Small intestine (tissue), 7 donors: ENCODE results near the gene SNRNP200. TPM values are rescaled to one million over a fixed set of nuclear protein-coding genes. Genes with fewer than 3 reads are reported as not detected.

Source experiments
- DNase-seq, 2 donors: peaks; one replicate each; pipeline versions ENCODE4 v3.0.0 to v3.0.0-alpha.2; 2013
- FAIRE-seq: peaks from 2 replicates; lab custom pipeline; 2012; peaks lifted over from hg19 to GRCh38; lab: Jason Lieb, UNC
- H3K27ac ChIP-seq, 3 donors: one replicate each; pipeline ENCODE4 v1.5.1; 2013; ENCODE audit warnings: low read length in 2 of 3, mild to moderate bottlenecking in 2 of 3, control low read depth in 1 of 3, inconsistent platforms in 1 of 3, low read depth in 1 of 3, moderate library complexity in 1 of 3
- H3K27me3 ChIP-seq, 3 donors: one replicate each; pipeline ENCODE4 v1.6.1; 2013; ENCODE audit warnings: low read length in 3 of 3, inconsistent platforms in 1 of 3; ENCODE audit not compliant: control insufficient read depth in 3 of 3, insufficient read depth in 3 of 3
- H3K36me3 ChIP-seq, 3 donors: one replicate each; pipeline ENCODE4 v1.6.1; 2013; ENCODE audit warnings: low read length in 3 of 3, inconsistent platforms in 1 of 3, low read depth in 1 of 3, mild to moderate bottlenecking in 1 of 3, moderate library complexity in 1 of 3; ENCODE audit not compliant: control insufficient read depth in 3 of 3, insufficient read depth in 2 of 3
- H3K4me1 ChIP-seq, 3 donors: one replicate each; pipeline ENCODE4 v1.6.1; 2013; ENCODE audit warnings: low read length in 2 of 3, inconsistent platforms in 1 of 3, low read depth in 1 of 3, mild to moderate bottlenecking in 1 of 3, moderate library complexity in 1 of 3; ENCODE audit not compliant: control insufficient read depth in 3 of 3, insufficient read depth in 2 of 3
- H3K4me3 ChIP-seq, 3 donors: one replicate each; pipeline ENCODE4 v1.5.1; 2013; ENCODE audit warnings: low read length in 3 of 3, control low read depth in 1 of 3, inconsistent platforms in 1 of 3, low read depth in 1 of 3, mild to moderate bottlenecking in 1 of 3, moderate library complexity in 1 of 3
- H3K9me3 ChIP-seq, 2 donors: one replicate each; pipeline ENCODE4 v1.6.1; 2013; ENCODE audit warnings: low read depth in 1 of 2, low read length in 1 of 2; ENCODE audit not compliant: control insufficient read depth in 2 of 2, insufficient read depth in 1 of 2
- WGBS, 3 donors: extraction: QIAGEN DNeasy Blood & Tissue Kit; methylation state at CpG; one replicate each; pipeline ENCODE4 v1.1.7; 2013; 5-methylcytosine and 5-hydroxymethylcytosine counted together
- polyA plus RNA-seq, 4 donors: library from polyadenylated mRNA; stranded (reverse) in 3 of 4; unstranded in 1 of 4; fragments of 200-250 nt in 3 of 4; fragments of 120-200 nt in 1 of 4; gene quantifications; one replicate each; pipeline versions ENCODE4 v1.2.1 to v1.2.3, GENCODE V29; 2013
- donor health status: healthy with polysubstance abuse.
- donor health status: control.
- donor health status: control.
- donor health status: Bipolar disorder and iron deficiency.
- donor health status: healthy.

Gene SNRNP200
- polyA plus RNA-seq, 4 donors = 55.4 to 156 (median 66.9) TPM

DNA sequence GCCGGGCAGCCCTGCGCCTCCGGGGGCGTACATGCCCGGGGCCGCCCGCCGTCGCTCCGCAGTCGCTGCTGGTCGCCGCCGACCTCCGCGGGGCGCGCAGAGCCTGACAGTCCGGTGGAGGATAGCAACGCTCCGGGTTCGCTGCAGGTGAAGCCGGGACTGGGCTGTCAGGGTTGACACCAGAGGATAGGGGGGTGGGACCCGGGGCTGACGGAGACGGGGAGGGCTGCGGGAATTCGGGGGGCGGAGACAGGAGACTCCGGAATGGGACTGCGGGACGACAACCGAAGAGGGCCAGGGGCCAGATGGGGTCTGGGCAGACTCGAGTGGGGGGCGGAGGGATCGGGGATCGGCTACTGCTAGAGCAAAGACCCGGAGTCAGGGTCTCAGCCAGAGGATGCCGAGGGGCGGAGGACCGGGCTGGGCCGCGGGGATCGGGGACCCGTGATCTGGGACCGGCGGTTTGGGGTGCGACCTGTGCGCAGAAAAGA is 40.0 kb downstream of the SNRNP200 start:
- Histone ChIP-seq H3K36me3 (peaks cover 5 to 42% (median 8%) of the 10 kb centered on the region in 3 donors), H3K27ac (peak overlapping the region; percentile 80 to 94 (median 93)), H3K9me3 (no peaks in the 10 kb centered on the region), H3K4me3 (peak overlapping the region; percentile 82 to 98 (median 86)), H3K27me3 (no peaks in the 10 kb centered on the region), H3K4me1 (peaks cover 13 to 39% (median 19%) of the 10 kb centered on the region in 3 donors)
- DNase-seq (no peak), FAIRE-seq (no peak)
- 0 to 1% (median 1%) methylated on average over 33 to 49 of the region's 49 CpGs for WGBS, 3 donors

DNA sequence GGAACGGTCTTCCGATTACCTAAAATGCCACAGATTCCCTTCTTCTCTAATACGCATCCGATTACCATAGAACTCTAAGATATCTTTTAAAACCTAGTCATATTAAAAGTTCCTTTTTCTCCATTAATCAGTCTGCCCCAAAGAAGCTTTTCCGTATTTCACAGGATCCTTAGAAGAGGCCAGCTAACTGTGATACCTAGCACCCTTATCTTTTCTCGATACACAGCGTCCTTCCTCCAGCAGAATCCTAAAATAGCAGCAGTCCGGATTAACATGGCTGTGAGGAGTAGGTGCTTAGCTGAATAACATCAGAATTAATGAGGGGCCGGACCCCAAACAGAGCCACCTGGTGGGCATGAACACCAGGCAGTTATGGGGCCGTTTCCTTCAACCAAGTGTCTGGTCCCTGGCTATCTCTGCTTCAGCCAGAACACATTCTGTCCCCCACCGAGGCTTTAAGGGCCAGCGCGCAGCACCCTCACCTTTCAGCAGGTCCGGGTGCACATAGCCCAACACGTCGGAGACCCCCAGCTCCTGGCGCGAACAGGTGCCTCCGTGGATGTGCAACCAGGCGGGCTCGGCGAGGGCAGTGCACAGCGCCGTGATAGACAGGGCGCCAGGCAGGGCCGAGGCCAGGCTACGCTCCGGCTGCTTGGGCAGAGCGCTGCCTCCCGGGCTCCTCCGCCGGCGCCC is 40.5 kb downstream of the SNRNP200 start:
- Histone ChIP-seq H3K4me1 (peaks cover 15 to 45% (median 24%) of the 10 kb centered on the region in 3 donors), H3K9me3 (no peaks in the 10 kb centered on the region), H3K27me3 (no peaks in the 10 kb centered on the region), H3K36me3 (peaks cover 5 to 45% (median 8%) of the 10 kb centered on the region in 3 donors), H3K4me3 (peak overlapping the region; percentile 82 to 98 (median 86)), H3K27ac (peak overlapping the region in 1 of 3 donors; percentile 94)
- 14 to 23% (median 14%) methylated on average over 18 to 33 of the region's 33 CpGs for WGBS, 3 donors
- FAIRE-seq = no peak
- DNase-seq = peak in 1 of 2 donors; percentile 54

DNA sequence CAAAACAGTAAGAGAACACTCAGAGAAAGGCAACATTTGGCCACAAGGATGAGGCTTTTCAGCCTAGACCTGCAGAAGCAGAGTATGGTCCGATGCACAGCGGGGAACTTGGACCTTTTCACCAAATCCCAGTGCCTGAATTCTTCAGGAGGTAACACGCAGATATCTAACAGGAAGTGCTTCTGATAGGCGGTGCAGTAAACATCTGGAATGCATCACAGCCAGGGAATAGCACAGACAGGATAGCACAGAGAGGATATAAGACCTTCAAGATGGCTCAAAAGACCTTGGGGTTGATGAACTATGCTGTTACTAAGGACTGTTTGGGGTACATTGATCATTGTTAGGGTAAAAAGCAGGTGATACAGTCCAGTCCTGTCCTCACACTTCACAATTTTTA is 41.3 kb downstream of the SNRNP200 start:
- H3K9me3 ChIP-seq = no peaks in the 10 kb centered on the region
- FAIRE-seq (no peak), DNase-seq (no peak)
- WGBS, 3 donors = 56 to 68% (median 59%) methylated on average over 4 of the region's 4 CpGs
- H3K27ac ChIP-seq = no peak overlapping the region
- H3K4me1 ChIP-seq = peaks cover 16 to 52% (median 24%) of the 10 kb centered on the region in 3 donors
- peak overlapping the region in 1 of 3 donors; percentile 86 for H3K4me3 ChIP-seq
- no peaks in the 10 kb centered on the region for H3K27me3 ChIP-seq
- peaks cover 4 to 47% (median 10%) of the 10 kb centered on the region in 3 donors for H3K36me3 ChIP-seq

DNA sequence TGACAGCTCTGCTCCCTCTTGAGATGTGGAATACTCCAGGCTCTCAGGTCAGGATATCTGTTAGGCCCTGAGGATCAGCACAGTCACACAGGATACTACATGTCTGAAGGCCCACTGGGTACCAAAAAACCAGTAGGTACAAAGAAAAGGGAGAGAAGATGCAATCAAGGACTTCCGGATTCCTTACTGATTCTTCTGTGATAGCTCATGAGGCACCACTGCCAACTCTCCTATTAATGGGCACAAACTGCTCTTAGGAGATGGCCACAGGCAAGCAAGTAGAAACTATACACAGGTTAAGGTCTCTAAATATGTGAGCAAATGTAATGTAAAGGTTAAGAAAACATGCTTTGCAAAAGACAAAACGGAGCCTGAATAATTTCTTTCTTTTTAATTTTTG is 43.0 kb downstream of the SNRNP200 start:
- no peak for DNase-seq
- H3K4me3 ChIP-seq = no peak overlapping the region
- H3K27ac ChIP-seq = peak overlapping the region in 2 of 3 donors; percentile 86 to 90
- no peak for FAIRE-seq
- H3K4me1 ChIP-seq = peaks cover 17 to 53% (median 23%) of the 10 kb centered on the region in 3 donors
- H3K36me3 ChIP-seq = peaks cover 0 to 45% (median 2%) of the 10 kb centered on the region in 3 donors
- 73 to 83% (median 78%) methylated on average over 2 of the region's 2 CpGs for WGBS, 3 donors
- no peaks in the 10 kb centered on the region for H3K27me3 ChIP-seq
- H3K9me3 ChIP-seq = no peaks in the 10 kb centered on the region

DNA sequence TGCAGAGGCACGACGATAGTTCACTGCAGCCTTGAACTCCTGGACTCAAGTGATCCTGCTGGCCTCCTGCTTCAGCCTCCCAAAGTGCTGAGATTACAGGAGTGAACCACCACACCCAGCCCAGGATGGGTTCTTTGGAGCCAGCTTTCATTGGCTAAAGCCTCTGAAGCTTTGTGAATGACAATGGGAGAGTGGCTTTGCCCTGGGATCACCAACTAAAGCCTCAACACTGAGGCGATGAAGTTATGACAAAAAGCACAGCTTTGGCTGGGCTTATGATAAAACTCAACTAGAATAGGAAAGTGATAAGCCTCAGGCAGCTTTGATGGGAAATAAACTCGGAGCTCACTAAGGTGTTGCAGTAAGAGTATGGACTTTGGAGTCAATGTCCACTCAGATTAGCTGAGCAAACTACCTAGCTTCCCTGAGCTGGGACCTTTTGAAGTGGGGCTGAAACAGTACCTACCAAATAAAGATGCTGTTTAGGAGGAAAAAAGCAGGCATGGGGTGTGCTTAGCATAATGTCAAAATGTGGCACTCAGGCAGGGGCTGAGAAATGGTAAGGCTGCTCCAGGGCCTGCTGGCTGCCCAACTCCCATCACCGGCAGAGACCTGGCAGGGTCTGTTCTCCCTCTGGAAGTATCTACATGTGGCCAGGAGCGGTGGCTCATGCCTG is 43.9 kb downstream of the SNRNP200 start:
- no peak for FAIRE-seq

DNA sequence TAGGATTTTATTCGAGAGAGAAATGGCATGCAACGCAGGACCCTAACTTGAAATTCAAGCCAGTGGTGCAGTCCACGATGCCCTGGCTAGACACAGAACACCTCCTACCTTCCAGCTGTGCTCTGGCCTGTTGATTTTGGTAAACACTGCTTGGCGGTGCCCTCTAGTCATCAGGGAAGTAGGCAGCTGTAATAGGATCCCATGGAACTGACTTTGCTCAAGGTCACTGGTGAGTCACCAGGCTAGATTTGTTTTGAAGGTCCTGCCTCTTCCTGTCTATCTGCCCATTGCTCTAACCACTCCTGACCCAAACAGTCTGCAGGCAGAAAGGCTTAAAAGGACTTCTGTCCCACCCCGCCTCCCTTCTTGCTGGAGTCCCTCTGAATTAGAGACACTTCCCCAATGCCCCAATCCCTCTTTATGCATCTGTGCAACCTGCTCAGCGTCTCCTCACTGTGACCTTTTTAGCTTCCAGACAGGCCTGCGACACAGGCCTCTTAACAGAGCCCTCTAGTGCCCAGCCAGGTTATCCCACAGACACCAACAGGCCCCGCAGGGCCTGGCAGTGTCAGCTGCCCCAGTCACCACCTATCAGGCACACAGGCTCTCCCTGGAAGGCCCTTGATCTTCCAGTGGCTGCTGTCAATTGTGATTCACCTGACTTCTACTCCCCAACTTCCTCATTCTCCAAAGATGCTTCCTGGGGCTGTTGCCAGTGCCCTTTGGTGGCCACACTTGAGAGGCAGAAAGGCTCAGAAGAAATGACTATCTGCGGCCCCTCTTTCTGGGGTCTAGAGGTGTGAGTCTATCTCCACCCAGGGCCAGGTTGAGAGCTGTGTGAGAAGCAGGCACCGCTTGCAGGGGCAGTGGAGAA is 44.7 kb downstream of the SNRNP200 start:
- H3K27ac ChIP-seq = peak overlapping the region; percentile 86 to 90 (median 90)
- DNase-seq (peak; percentile 84 to 95), FAIRE-seq (no peak)
- peaks cover 2 to 52% (median 3%) of the 10 kb centered on the region in 3 donors for H3K36me3 ChIP-seq
- H3K27me3 ChIP-seq = no peaks in the 10 kb centered on the region
- H3K4me1 ChIP-seq = peaks cover 17 to 51% (median 20%) of the 10 kb centered on the region in 3 donors
- H3K9me3 ChIP-seq = no peaks in the 10 kb centered on the region
- 24 to 43% (median 34%) methylated on average over 10 of the region's 10 CpGs for WGBS, 3 donors
- no peak overlapping the region for H3K4me3 ChIP-seq

More for the DNA sequence above, 43.9 kb downstream of the SNRNP200 start:
- Histone ChIP-seq H3K4me3 (no peak overlapping the region), H3K4me1 (peaks cover 17 to 51% (median 20%) of the 10 kb centered on the region in 3 donors), H3K27me3 (no peaks in the 10 kb centered on the region), H3K27ac (peak overlapping the region; percentile 86 to 90 (median 90)), H3K36me3 (peaks cover 2 to 47% (median 3%) of the 10 kb centered on the region in 3 donors), H3K9me3 (no peaks in the 10 kb centered on the region)
- 23 to 67% (median 55%) methylated on average over 6 of the region's 6 CpGs for WGBS, 3 donors
- DNase-seq = peak; percentile 83 to 89

DNA sequence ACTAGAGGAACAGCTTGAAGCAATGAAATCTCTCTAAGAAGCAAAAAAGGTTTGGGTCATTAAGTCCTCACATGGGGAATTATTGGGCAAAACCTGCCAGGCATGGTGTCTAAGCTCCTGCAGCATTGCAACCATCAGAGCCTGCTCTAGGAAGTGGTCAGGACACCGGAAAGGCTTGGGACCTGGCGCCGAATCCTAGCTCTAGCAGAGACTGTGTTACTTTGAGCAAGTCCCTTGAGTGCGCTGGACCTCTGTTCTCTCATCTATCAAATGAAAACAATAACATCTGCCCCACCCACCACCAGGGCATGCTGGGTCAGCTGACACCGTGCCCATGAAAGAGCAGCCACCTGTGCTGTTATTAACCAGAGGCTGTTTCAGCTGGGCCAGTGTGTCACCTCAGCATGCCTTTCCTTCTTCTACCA is 45.8 kb downstream of the SNRNP200 start:
- H3K27me3 ChIP-seq = no peaks in the 10 kb centered on the region
- peaks cover 2 to 61% (median 8%) of the 10 kb centered on the region in 3 donors for H3K36me3 ChIP-seq
- no peak for FAIRE-seq
- H3K4me1 ChIP-seq = peaks cover 17 to 48% (median 20%) of the 10 kb centered on the region in 3 donors
- 19 to 54% (median 25%) methylated on average over 5 of the region's 5 CpGs for WGBS, 3 donors
- no peaks in the 10 kb centered on the region for H3K9me3 ChIP-seq
- H3K27ac ChIP-seq = peak overlapping the region; percentile 85 to 90 (median 86)
- DNase-seq = peak; percentile 63 to 91
- H3K4me3 ChIP-seq = no peak overlapping the region
